RWPE2 (cell line): Measurements from ENCODE around the gene P2RX4.
"Not testable (repeated sequence)": the region's sequence is repeated elsewhere in the genome, so short reads cannot be mapped to it uniquely, and the experiment has no call there.

Source experiments
- ATAC-seq: fragments of 200-7000 bp; cut with Tn5 transposase; 3 replicates; pipeline ENCODE4 v1.9.1; 2021; ENCODE audit warnings: low read depth
- DNase-seq: peaks from one replicate; pipeline ENCODE4 v3.0.0-alpha.2; 2020; ENCODE audit warnings: low spot score
- H3K27ac ChIP-seq: fragments of 450-650 bp; 2 replicates; pipeline ENCODE4 v1.5.1; 2017; ENCODE audit warnings: mild to moderate bottlenecking; ENCODE audit not compliant: poor library complexity, severe bottlenecking
- H3K27me3 ChIP-seq: fragments of 250-450 bp; sonication (Bioruptor Pico); 2 replicates; pipeline ENCODE4 v1.5.1; 2021; ENCODE audit warnings: mild to moderate bottlenecking, moderate library complexity; ENCODE audit not compliant: insufficient read depth, poor library complexity, severe bottlenecking
- H3K36me3 ChIP-seq: fragments of 250-450 bp; sonication (Bioruptor Pico); 2 replicates; pipeline ENCODE4 v1.5.1; 2020; ENCODE audit warnings: low read depth, mild to moderate bottlenecking, moderate library complexity
- H3K4me1 ChIP-seq: fragments of 250-450 bp; sonication (Bioruptor Pico); 2 replicates; pipeline ENCODE4 v1.5.1; 2021; ENCODE audit warnings: mild to moderate bottlenecking, moderate library complexity; ENCODE audit not compliant: insufficient read depth, poor library complexity, severe bottlenecking
- H3K4me3 ChIP-seq: fragments of 250-450 bp; sonication (Bioruptor Pico); 2 replicates; pipeline ENCODE4 v1.5.1; 2021; ENCODE audit warnings: mild to moderate bottlenecking, moderate library complexity; ENCODE audit not compliant: severe bottlenecking
- H3K9me3 ChIP-seq: fragments of 250-450 bp; sonication (Bioruptor Pico); 2 replicates; pipeline ENCODE4 v1.5.1; 2021; ENCODE audit warnings: mild to moderate bottlenecking, moderate library complexity; ENCODE audit not compliant: severe bottlenecking
- TF ChIP-seq, protein P1 (sequence below): fragments of 450-650 bp; IDR thresholded peaks from one replicate; pipeline ENCODE4 v1.5.1; 2017; ENCODE audit warnings: mild to moderate bottlenecking, moderate library complexity; ENCODE audit not compliant: poor library complexity, severe bottlenecking

P2RX4 gene, protein sequence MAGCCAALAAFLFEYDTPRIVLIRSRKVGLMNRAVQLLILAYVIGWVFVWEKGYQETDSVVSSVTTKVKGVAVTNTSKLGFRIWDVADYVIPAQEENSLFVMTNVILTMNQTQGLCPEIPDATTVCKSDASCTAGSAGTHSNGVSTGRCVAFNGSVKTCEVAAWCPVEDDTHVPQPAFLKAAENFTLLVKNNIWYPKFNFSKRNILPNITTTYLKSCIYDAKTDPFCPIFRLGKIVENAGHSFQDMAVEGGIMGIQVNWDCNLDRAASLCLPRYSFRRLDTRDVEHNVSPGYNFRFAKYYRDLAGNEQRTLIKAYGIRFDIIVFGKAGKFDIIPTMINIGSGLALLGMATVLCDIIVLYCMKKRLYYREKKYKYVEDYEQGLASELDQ

DNA sequence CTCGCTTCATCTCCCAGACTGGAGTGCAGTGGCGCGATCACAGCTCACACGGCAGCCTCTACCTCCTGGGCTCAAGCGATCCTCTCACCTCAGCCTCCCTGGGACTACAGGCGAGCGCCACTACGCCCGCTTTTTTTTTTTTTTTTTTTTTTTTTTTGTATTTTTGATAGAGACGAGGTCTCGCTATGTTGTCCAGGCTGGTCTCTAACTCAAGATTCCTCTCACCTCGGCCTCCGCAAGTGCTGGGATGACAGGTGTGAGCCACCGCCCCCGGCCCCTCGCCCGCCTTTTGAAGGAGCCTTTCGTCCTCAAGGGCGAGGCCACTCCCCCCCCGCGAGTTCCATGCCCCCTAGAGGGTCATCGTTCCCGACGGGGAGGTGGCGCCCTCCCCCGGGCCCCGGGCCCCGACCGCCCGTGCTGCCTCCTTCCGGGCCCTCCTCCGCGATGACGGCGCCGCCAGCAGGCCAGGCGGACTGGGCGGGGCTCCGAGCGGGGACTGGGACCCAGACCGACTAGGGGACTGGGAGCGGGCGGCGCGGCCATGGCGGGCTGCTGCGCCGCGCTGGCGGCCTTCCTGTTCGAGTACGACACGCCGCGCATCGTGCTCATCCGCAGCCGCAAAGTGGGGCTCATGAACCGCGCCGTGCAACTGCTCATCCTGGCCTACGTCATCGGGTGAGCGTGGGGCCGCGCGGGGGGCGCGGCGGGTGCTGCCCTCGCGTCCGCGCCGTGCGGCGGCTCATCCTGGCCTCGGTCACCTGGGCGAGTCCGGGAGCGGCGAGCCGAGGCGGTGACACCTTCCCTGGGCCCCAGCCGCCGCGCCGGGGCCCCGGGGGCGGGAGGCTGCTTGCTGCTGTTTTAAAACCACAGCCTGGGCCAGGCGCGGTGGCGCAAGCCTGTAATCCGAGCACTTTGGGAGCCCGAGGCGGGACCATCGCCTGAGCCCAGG lies at the start of gene P2RX4:
TSS of gene P2RX4 (plus strand) at position 506 of the 949 bp plus-strand sequence. CDS start at position 542, 36 bp downstream.
- Histone ChIP-seq H3K9me3 (no peaks in the 10 kb centered on the region), H3K27ac (peak within 1 kb of the TSS; percentile 28), H3K4me3 (peak within 1 kb of the TSS; percentile 51), H3K27me3 (no peaks in the 10 kb centered on the region), H3K36me3 (no peaks in the 10 kb centered on the region), H3K4me1 (peaks cover 7% of the 10 kb centered on the region)
- TF ChIP-seq, protein P1, sequence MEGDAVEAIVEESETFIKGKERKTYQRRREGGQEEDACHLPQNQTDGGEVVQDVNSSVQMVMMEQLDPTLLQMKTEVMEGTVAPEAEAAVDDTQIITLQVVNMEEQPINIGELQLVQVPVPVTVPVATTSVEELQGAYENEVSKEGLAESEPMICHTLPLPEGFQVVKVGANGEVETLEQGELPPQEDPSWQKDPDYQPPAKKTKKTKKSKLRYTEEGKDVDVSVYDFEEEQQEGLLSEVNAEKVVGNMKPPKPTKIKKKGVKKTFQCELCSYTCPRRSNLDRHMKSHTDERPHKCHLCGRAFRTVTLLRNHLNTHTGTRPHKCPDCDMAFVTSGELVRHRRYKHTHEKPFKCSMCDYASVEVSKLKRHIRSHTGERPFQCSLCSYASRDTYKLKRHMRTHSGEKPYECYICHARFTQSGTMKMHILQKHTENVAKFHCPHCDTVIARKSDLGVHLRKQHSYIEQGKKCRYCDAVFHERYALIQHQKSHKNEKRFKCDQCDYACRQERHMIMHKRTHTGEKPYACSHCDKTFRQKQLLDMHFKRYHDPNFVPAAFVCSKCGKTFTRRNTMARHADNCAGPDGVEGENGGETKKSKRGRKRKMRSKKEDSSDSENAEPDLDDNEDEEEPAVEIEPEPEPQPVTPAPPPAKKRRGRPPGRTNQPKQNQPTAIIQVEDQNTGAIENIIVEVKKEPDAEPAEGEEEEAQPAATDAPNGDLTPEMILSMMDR, result peak; percentile 58
- DNase-seq (no peak), ATAC-seq (peak; percentile 66)

DNA sequence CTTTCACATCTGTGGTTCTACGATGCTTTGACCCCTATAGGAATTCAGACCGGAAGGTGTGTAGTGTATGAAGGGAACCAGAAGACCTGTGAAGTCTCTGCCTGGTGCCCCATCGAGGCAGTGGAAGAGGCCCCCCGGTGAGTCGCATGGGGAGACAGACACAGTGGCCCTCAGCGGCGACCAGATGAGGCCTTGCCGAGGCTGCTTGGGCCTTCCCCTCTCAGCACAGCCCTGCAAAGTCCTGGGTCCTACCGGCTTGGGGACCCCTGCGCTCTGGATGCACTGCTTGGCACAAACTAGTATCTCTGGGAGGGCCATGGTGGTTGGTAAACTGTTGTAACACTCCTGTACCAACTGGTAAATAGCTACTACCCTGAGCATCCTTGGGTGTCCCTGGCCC lies 47.5 kb upstream of the P2RX4 start:
- H3K27ac ChIP-seq, result no peak overlapping the region
- H3K36me3 ChIP-seq, result no peaks in the 10 kb centered on the region
- DNase-seq, result no peak

DNA sequence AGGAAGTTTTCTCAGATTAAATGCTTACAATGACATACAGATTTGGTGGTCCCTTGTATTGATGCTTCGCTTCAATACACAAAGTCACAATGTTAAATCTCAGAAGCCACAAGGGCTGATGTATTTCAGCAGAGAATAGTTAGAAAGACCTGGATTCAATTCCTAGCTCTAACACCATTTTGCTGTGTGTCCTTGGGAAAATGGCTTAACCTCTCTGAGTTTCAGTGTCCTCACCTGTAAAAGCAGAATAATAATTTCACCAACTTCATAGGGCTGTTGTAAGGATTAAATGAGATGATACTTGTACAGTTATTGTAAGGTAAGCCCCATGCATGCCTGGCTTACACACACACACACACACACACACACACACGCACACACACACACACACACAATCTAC lies 46.9 kb upstream of the P2RX4 start:
- Histone ChIP-seq H3K4me3 (no peak overlapping the region), H3K36me3 (no peaks in the 10 kb centered on the region), H3K27me3 (no peaks in the 10 kb centered on the region), H3K9me3 (no peaks in the 10 kb centered on the region), H3K4me1 (no peaks in the 10 kb centered on the region), H3K27ac (no peak overlapping the region)
- DNase-seq (no peak), ATAC-seq (no peak)
- TF ChIP-seq, protein P1, result no peak

More for the DNA sequence above, 47.5 kb upstream of the P2RX4 start:
- TF ChIP-seq, protein P1, result no peak
- H3K9me3 ChIP-seq, result no peaks in the 10 kb centered on the region
- H3K27me3 ChIP-seq, result no peaks in the 10 kb centered on the region
- H3K4me3 ChIP-seq, result no peak overlapping the region
- H3K4me1 ChIP-seq, result no peaks in the 10 kb centered on the region
- ATAC-seq, result no peak

DNA sequence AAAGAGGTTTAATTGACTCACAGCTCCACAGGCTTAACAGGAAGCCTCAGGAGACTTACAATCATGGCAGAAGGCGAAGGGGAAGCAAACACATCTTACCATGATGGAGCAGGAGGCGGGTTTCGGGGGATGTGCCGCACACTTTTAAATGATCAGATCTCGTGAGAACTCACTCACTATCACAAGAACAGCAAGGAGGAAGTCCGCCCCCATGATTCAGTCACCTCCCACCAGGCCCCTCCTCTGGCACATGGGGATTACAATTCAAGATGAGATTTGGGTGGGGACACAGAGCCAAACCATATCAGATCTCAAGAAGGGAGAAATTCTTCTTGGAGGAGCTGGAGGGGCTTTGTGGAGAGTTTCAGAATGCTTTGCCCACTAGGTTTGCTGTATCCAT lies 45.1 kb upstream of the P2RX4 start:
- not testable (repeated sequence) for H3K27me3 ChIP-seq, H3K4me1 ChIP-seq, ATAC-seq, H3K27ac ChIP-seq, DNase-seq, H3K36me3 ChIP-seq, H3K4me3 ChIP-seq, H3K9me3 ChIP-seq

DNA sequence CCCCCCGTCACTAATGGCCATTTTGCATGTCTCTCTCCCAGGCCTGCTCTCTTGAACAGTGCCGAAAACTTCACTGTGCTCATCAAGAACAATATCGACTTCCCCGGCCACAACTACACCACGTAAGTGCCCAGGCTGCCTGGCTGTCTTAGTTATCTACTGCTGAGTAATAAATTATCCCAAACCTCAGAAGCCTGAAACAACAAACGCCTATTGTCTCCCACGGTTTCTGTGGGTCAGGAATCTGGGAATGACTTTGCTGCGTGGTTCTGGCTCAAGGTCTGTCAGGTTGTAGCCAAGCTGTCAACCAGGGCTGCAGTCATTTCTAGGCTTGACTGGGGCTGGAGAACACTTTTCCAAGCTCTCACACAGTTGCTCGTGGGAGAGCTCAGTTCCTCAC lies 44.6 kb upstream of the P2RX4 start:
- Histone ChIP-seq H3K27ac (no peak overlapping the region), H3K4me3 (no peak overlapping the region), H3K4me1 (no peaks in the 10 kb centered on the region), H3K27me3 (no peaks in the 10 kb centered on the region), H3K9me3 (no peaks in the 10 kb centered on the region), H3K36me3 (no peaks in the 10 kb centered on the region)
- TF ChIP-seq, protein P1, result no peak
- ATAC-seq, result no peak
- no peak for DNase-seq
